Measurements from ENCODE around the gene GPC3. TPM values are rescaled to one million over a fixed set of nuclear protein-coding genes. Genes with fewer than 3 reads are reported as not detected.
"Not testable (repeated sequence)": the region's sequence is repeated elsewhere in the genome, so short reads cannot be mapped to it uniquely, and the experiment has no call there.

The GPC3 gene
- total RNA-seq, 1 experiment from 2014 or later, result 0.98 TPM

- TF ChIP-seq, protein P1, sequence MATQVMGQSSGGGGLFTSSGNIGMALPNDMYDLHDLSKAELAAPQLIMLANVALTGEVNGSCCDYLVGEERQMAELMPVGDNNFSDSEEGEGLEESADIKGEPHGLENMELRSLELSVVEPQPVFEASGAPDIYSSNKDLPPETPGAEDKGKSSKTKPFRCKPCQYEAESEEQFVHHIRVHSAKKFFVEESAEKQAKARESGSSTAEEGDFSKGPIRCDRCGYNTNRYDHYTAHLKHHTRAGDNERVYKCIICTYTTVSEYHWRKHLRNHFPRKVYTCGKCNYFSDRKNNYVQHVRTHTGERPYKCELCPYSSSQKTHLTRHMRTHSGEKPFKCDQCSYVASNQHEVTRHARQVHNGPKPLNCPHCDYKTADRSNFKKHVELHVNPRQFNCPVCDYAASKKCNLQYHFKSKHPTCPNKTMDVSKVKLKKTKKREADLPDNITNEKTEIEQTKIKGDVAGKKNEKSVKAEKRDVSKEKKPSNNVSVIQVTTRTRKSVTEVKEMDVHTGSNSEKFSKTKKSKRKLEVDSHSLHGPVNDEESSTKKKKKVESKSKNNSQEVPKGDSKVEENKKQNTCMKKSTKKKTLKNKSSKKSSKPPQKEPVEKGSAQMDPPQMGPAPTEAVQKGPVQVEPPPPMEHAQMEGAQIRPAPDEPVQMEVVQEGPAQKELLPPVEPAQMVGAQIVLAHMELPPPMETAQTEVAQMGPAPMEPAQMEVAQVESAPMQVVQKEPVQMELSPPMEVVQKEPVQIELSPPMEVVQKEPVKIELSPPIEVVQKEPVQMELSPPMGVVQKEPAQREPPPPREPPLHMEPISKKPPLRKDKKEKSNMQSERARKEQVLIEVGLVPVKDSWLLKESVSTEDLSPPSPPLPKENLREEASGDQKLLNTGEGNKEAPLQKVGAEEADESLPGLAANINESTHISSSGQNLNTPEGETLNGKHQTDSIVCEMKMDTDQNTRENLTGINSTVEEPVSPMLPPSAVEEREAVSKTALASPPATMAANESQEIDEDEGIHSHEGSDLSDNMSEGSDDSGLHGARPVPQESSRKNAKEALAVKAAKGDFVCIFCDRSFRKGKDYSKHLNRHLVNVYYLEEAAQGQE (IDR thresholded peaks at IDR 0.05; ENCODE audit: low read depth), result no peak
- no peak for TF ChIP-seq CEBPB (IDR thresholded peaks at IDR 0.05; ENCODE audit: low read depth)
Measured at GRCh38 chrX:133771086-133771646, 214.2 kb downstream of the GPC3 start (continued).

- H3K4me3 ChIP-seq (replicated peaks in 1 of 2; ENCODE audit: low read depth in 1 of 2, low read length in 2 of 2); RAD21 ChIA-PET (ENCODE audit: low non-redundant PET in 1 of 2, low total read pairs in 2 of 2, uncharacterized antibody in 2 of 2, unreplicated experiment in 2 of 2); BruUV-seq (replicated peaks); intact Hi-C loops (cut with micrococcal nuclease); H3K9me2 ChIP-seq (ENCODE audit: insufficient read depth); H3K9ac ChIP-seq (ENCODE audit: low read length); DNase-seq (ENCODE audit: low read depth, low spot score); ATAC-seq; H3K4me1 ChIP-seq (ENCODE audit: control insufficient read depth in 1 of 2, insufficient read depth in 2 of 2, low read length in 2 of 2); H3K36me3 ChIP-seq (ENCODE audit: control insufficient read depth in 1 of 2, insufficient read depth in 2 of 2, low read length in 2 of 2); H3K27ac ChIP-seq (ENCODE audit: low read depth, low read length); H3K4me2 ChIP-seq (ENCODE audit: low read length); POLR2A ChIA-PET; H4K20me1 ChIP-seq (ENCODE audit: insufficient read depth); H3K9me3 ChIP-seq (ENCODE audit: control insufficient read depth in 1 of 2, insufficient read depth in 1 of 2, low read depth in 1 of 2, low read length in 2 of 2); H2AFZ ChIP-seq (ENCODE audit: low read depth, low read length, poor library complexity, severe bottlenecking); CTCF ChIA-PET; H3K79me2 ChIP-seq (ENCODE audit: insufficient read depth, low read length): not testable (repeated sequence)
- 0 out of 2 replicates have a peak, but pooled peaks cover 11% of the 10 kb centered on the region for H3K27me3 ChIP-seq (ENCODE audit: insufficient read depth, low read length)
Measured at GRCh38 chrX:133762976-133763548, 222.3 kb downstream of the GPC3 start.

DNA sequence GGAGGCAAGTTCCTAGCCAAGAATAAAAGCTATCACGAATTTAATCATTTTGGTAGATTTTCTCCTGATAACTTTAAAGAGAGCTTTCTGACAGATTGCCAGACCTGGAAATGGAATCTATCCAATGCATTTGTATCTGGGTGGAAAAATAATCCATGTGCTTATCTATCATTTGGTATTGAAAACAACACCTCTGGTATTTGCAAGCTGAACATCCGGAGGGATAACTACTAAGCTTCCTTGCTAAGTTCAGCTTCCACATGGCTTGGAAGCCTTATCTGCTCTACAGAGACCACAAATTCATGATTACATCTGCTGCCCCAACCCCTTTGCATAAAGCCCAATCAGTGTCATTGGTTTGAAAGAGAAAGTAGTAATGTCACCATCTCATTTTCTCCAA is 230.7 kb downstream of the GPC3 start:
- 0 out of 2 replicates have a peak, but pooled peaks cover 9% of the 10 kb centered on the region for H3K27me3 ChIP-seq (ENCODE audit: insufficient read depth, low read length)
- DNase-seq (ENCODE audit: low read depth, low spot score), result no peak
- no peak overlapping the region for H3K4me3 ChIP-seq (replicated peaks in 1 of 2; ENCODE audit: low read depth in 1 of 2, low read length in 2 of 2)
- RAD21 ChIA-PET (ENCODE audit: low non-redundant PET in 1 of 2, low total read pairs in 2 of 2, uncharacterized antibody in 2 of 2, unreplicated experiment in 2 of 2), result no interaction called here
- no peak for ATAC-seq
- H3K36me3 ChIP-seq (ENCODE audit: control insufficient read depth in 1 of 2, insufficient read depth in 2 of 2, low read length in 2 of 2), result no peaks in the 10 kb centered on the region
- no peaks in the 10 kb centered on the region for H3K4me1 ChIP-seq (ENCODE audit: control insufficient read depth in 1 of 2, insufficient read depth in 2 of 2, low read length in 2 of 2)
- BruUV-seq (replicated peaks), result no TSS peak
- no peak overlapping the region for H3K27ac ChIP-seq (ENCODE audit: low read depth, low read length)
- no peaks in the 10 kb centered on the region for H3K9me2 ChIP-seq (ENCODE audit: insufficient read depth)
- H4K20me1 ChIP-seq (ENCODE audit: insufficient read depth), result no peaks in the 10 kb centered on the region
- CTCF ChIA-PET, result no interaction called here
- POLR2A ChIA-PET, result no interaction called here
- no peak overlapping the region for H2AFZ ChIP-seq (ENCODE audit: low read depth, low read length, poor library complexity, severe bottlenecking)
- intact Hi-C loops (cut with micrococcal nuclease), result no loop called here
- no peak overlapping the region for H3K9ac ChIP-seq (ENCODE audit: low read length)
- H3K79me2 ChIP-seq (ENCODE audit: insufficient read depth, low read length), result no peaks in the 10 kb centered on the region
- no peak overlapping the region for H3K4me2 ChIP-seq (ENCODE audit: low read length)
- H3K9me3 ChIP-seq (ENCODE audit: control insufficient read depth in 1 of 2, insufficient read depth in 1 of 2, low read depth in 1 of 2, low read length in 2 of 2), result no peaks in the 10 kb centered on the region
- no peak for TF ChIP-seq YY1 (IDR thresholded peaks at IDR 0.05; ENCODE audit: extremely low read depth, insufficient replicate concordance, low read depth, low read length)
- TF ChIP-seq, protein P1 (IDR thresholded peaks at IDR 0.05; ENCODE audit: low read depth), result no peak
- TF ChIP-seq CEBPB (IDR thresholded peaks at IDR 0.05; ENCODE audit: low read depth), result no peak
- no peak for TF ChIP-seq CTCF (IDR thresholded peaks at IDR 0.05 in 2 of 3, conservative IDR thresholded peaks at IDR 0.05 in 1 of 3; ENCODE audit: borderline replicate concordance in 1 of 3, insufficient read depth in 1 of 3, low read depth in 2 of 3, low read length in 2 of 3)
- no peak for TF ChIP-seq FOSL1 (IDR thresholded peaks at IDR 0.05; ENCODE audit: low read depth)
- TF ChIP-seq SRF (IDR thresholded peaks at IDR 0.05; ENCODE audit: low read depth), result no peak
